Stimulated activated CD4-positive, alpha-beta T cell treated with anti-CD3 and anti-CD28 coated beads, Interleukin-1b, Interleukin-23, amount 100 ng/mL, for 1 hour (primary cell): ENCODE data around the gene GADD45GIP1.

Experiments
- DNase-seq, 2 donors: peaks; one replicate each; pipeline ENCODE4 v3.0.0-alpha.2; 2020; ENCODE audit warnings: low read depth in 2 of 2

The GADD45GIP1 gene

DNA sequence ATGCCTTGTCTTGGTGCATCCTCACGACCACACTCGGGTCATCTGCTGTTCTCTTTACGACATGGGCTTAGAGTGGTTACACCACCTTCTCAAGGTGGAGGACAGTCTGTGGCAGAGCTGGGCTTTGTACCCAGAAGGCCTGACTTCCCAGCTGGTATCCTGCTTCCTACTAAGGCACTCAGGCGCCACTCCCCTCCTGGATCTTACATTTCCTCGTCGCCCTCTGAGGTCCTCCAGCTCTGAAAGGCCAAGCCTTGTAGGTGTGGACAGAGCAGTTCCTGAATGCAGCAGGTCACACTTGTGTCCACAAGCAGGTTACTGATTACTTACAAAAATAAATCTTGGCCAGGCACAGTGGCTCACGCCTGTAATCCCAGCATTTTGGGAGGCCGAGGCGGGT lies 49.9 kb downstream of the GADD45GIP1 start:
- no peak for DNase-seq
